Heart left ventricle (tissue), 16 donors: ENCODE measurements around the gene AP1G2. TPM values are rescaled to one million over a fixed set of nuclear protein-coding genes. Genes with fewer than 3 reads are reported as not detected.

Source experiments
- ATAC-seq, 4 donors: fragments of 200-7000 bp; cut with Tn5 transposase; one replicate each; pipeline ENCODE4 v1.9.1; 2020 to 2022; ENCODE audit warnings: moderate library complexity in 4 of 4, mild to moderate bottlenecking in 3 of 4, moderate number of reproducible peaks in 1 of 4
- DNase-seq, 5 donors: peaks; one replicate each; pipeline ENCODE4 v3.0.0-alpha.2; 2020
- H3K27ac ChIP-seq, 12 donors: fragments of 200-600 bp; sonication (generic) in 4 of 12; one replicate each; pipeline versions ENCODE4 v1.5.0 to v1.8.0; 2016 to 2022; ENCODE audit warnings: mild to moderate bottlenecking in 2 of 12
- H3K27me3 ChIP-seq, 9 donors: fragments of 200-600 bp; sonication (generic) in 2 of 9; one replicate each; pipeline versions ENCODE4 v1.5.1 to v1.8.0; 2016 to 2022; ENCODE audit warnings: mild to moderate bottlenecking in 3 of 9
- H3K36me3 ChIP-seq, 9 donors: fragments of 200-600 bp; sonication (generic) in 2 of 9; one replicate each; pipeline versions ENCODE4 v1.5.0 to v1.8.0; 2018 to 2022; ENCODE audit warnings: mild to moderate bottlenecking in 2 of 9
- H3K4me1 ChIP-seq, 12 donors: fragments of 200-600 bp; sonication (generic) in 4 of 12; one replicate each; pipeline versions ENCODE4 v1.5.0 to v1.8.0; 2016 to 2022; ENCODE audit warnings: mild to moderate bottlenecking in 3 of 12
- H3K4me3 ChIP-seq, 12 donors: fragments of 200-600 bp; sonication (generic) in 4 of 12; one replicate each; pipeline versions ENCODE4 v1.5.0 to v1.8.0; 2017 to 2022; ENCODE audit warnings: mild to moderate bottlenecking in 9 of 12, moderate library complexity in 4 of 12
- H3K9me3 ChIP-seq, 12 donors: fragments of 200-600 bp; sonication (generic) in 4 of 12; one replicate each; pipeline versions ENCODE4 v1.5.0 to v1.8.0; 2016 to 2022; ENCODE audit warnings: mild to moderate bottlenecking in 1 of 12
- CTCF ChIP-seq, 12 donors: fragments of 200-600 bp; sonication (generic) in 4 of 12; IDR thresholded peaks; one replicate each; pipeline versions ENCODE4 v1.5.0 to v1.8.0; 2018 to 2022; ENCODE audit warnings: antibody characterized with exemption in 12 of 12, mild to moderate bottlenecking in 5 of 12
- POLR2A ChIP-seq, 2 donors: fragments of 450-650 bp; IDR thresholded peaks; one replicate each; pipeline ENCODE4 v1.6.1; 2017; ENCODE audit warnings: antibody characterized with exemption in 2 of 2, mild to moderate bottlenecking in 2 of 2, moderate library complexity in 2 of 2
- WGBS, 4 donors: extraction: QIAGEN DNeasy Blood & Tissue Kit in 2 of 4; methylation state at CpG; one replicate each; pipeline versions ENCODE4 v1.1.5 to v1.1.7; 2013 to 2018; 5-methylcytosine and 5-hydroxymethylcytosine counted together
- intact Hi-C, 10 donors: fragments of 100-400 bp; cut with DNase I; formaldehyde crosslinking; loops; one replicate each; pipeline versions ENCODE4 v1.11.1 to v1.14.2; 2022
- polyA plus RNA-seq, 2 donors: library from polyadenylated mRNA; stranded (reverse); fragments of 200-250 nt; gene quantifications; one replicate each; pipeline ENCODE4 v1.2.3, GENCODE V29; 2013
- total RNA-seq, 9 donors: library from RNA; depleted of rRNA in 2 of 9; stranded (reverse); fragments of >200 nt in 2 of 9; fragmentation: NEBNext Ultra II Directional in 3 of 9; extraction: Animal tissue kit (Norgen Biotek cat#: 25700) in 3 of 9; gene quantifications; one replicate each; pipeline versions ENCODE4 v1.1.0 to v1.2.4, GENCODE V29; 2016 to 2023
- donor health status: ischemic (EF 13 %, LVEDD 7.1; RV severe dilation, severe dysfunction).
- donor health status: healthy with polysubstance abuse.
- donor health status: DM: no; HTN: yes; CAD: no.
- donor health status: DM: no; HTN: no; CAD: no.
- donor health status: ischemic (EF 25% LVEDD 6.9; RV normal size, moderate dysfunction).
- donor health status: ischemic (EF 25% LVEDD 5.7; RV mildly dilated, moderate dysfunction).
- donor health status: healthy.
- donor health status: DM: yes; HTN: yes; CAD: no.
- donor health status: ischemic (EF 35%, LVEDD 5.7; RV mildly dilated, moderate dysfunction).
- donor health status: nonischemic (EF 11% LVEDD 7.7; RV severe dilation, severe dysfunction).
- donor health status: DM: yes; HTN: yes; CAD: no.
- donor health status: PGD.
- donor health status: ischemic (EF 29% LVEDD 5.4; RV normal size, mild dysfunction).
- donor health status: nonischemic (EF 23%, LVEDD 6.1; RV moderate dilation, normal function).

Gene AP1G2
- total and polyA plus RNA-seq, 11 donors: 7.2 to 33.8 (median 11.6) TPM

- ATAC-seq: peak; percentile 69 to 87 (median 85)
- no peaks in the 10 kb centered on the region for H3K27me3 ChIP-seq
- no peak overlapping the region for H3K4me3 ChIP-seq
- peak in 4 of 5 donors; percentile 53 to 78 (median 60) for DNase-seq
- H3K27ac ChIP-seq: peak overlapping the region in 9 of 12 donors; percentile 39 to 74 (median 64)
- no peaks in the 10 kb centered on the region for H3K36me3 ChIP-seq
- no peak for TF ChIP-seq POLR2A (IDR thresholded peaks at IDR 0.05)
- 44 to 54% (median 49%) methylated on average over 25 of the region's 25 CpGs for WGBS, 4 donors
- no peaks in the 10 kb centered on the region for H3K9me3 ChIP-seq
- peaks cover 0 to 18% (median 10%) of the 10 kb centered on the region in 12 donors for H3K4me1 ChIP-seq
- intact Hi-C loops: no loop called here
These were observed 22.8 kb downstream of the AP1G2 start for GRCh38 chr14:23544511-23545447.

GRCh38 chr14:23543403-23543802, 24.2 kb downstream of the AP1G2 start:
- no peak for DNase-seq
- H3K27me3 ChIP-seq: no peaks in the 10 kb centered on the region
- WGBS, 4 donors: 96 to 97% (median 96%) methylated on average over 5 of the region's 5 CpGs
- no peak for ATAC-seq
- no peak for TF ChIP-seq CTCF (IDR thresholded peaks at IDR 0.05)
- TF ChIP-seq POLR2A (IDR thresholded peaks at IDR 0.05): no peak
- no peak overlapping the region for H3K4me3 ChIP-seq
- intact Hi-C loops: no loop called here
- H3K9me3 ChIP-seq: no peaks in the 10 kb centered on the region
- peaks cover 0 to 22% (median 10%) of the 10 kb centered on the region in 12 donors for H3K4me1 ChIP-seq
- no peaks in the 10 kb centered on the region for H3K36me3 ChIP-seq
- no peak overlapping the region for H3K27ac ChIP-seq

DNA sequence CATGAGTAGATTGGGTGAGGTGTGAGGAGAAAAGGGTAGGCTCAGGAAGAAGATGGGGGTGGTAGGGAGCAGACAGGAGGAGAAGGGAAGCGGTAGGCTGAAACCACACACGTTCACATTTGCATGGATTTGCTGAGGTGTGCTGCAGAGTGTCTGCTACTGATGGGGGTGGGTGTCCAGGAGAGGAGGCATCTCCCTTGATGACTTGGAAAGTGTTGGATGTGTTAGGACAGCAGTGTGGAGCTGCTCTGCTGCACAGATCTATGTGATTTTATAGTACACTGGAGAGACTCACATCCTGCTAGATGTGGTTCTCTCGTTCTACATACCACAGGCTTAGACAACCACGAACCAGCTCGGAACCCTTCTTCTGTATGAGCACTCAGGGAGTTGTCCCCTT, 25.3 kb downstream of the AP1G2 start:
- Histone ChIP-seq H3K4me3 (no peak overlapping the region), H3K27me3 (no peaks in the 10 kb centered on the region), H3K36me3 (no peaks in the 10 kb centered on the region), H3K27ac (no peak overlapping the region), H3K9me3 (no peaks in the 10 kb centered on the region), H3K4me1 (peaks cover 0 to 22% (median 10%) of the 10 kb centered on the region in 12 donors)
- DNase-seq: no peak
- 79 to 83% (median 80%) methylated on average over 5 of the region's 5 CpGs for WGBS, 4 donors
- TF ChIP-seq POLR2A (IDR thresholded peaks at IDR 0.05) (no peak), CTCF (IDR thresholded peaks at IDR 0.05) (no peak)
- intact Hi-C loops: no loop called here
- ATAC-seq: no peak

- 84 to 90% (median 89%) methylated on average over 4 of the region's 4 CpGs for WGBS, 4 donors
- no peaks in the 10 kb centered on the region for H3K27me3 ChIP-seq
- no peak for TF ChIP-seq POLR2A (IDR thresholded peaks at IDR 0.05)
- TF ChIP-seq CTCF (IDR thresholded peaks at IDR 0.05): no peak
These were observed 27.5 kb downstream of the AP1G2 start for GRCh38 chr14:23540141-23540469.

More at GRCh38 chr14:23540141-23540469, 27.5 kb downstream of the AP1G2 start:
- peaks cover 0 to 11% (median 8%) of the 10 kb centered on the region in 12 donors for H3K4me1 ChIP-seq
- intact Hi-C loops: no loop called here
- no peak for DNase-seq
- ATAC-seq: no peak
- no peak overlapping the region for H3K4me3 ChIP-seq
- H3K36me3 ChIP-seq: no peaks in the 10 kb centered on the region
- H3K9me3 ChIP-seq: no peaks in the 10 kb centered on the region
- H3K27ac ChIP-seq: no peak overlapping the region
